CD4-positive, alpha-beta T cell (primary cell): ENCODE results near the gene NME7. TPM values are rescaled to one million over a fixed set of nuclear protein-coding genes. Genes with fewer than 3 reads are reported as not detected.
"Not testable (repeated sequence)": the region's sequence is repeated elsewhere in the genome, so short reads cannot be mapped to it uniquely, and the experiment has no call there.

Source experiments
- ATAC-seq: fragments of 200-7000 bp; cut with Tn5 transposase; one replicate; pipeline ENCODE4 v1.10.0; 2022; ENCODE audit warnings: mild to moderate bottlenecking; ENCODE audit not compliant: poor library complexity
- CTCF ChIA-PET: fragments of 350-600 bp; sonication (Branson Sonifier 250); formaldehyde crosslinking; loops from one replicate; lab custom pipeline; 2021; ENCODE audit warnings: antibody characterized with exemption, inconsistent platforms; lab: Charles Lee
- POLR2A ChIA-PET: fragments of 350-600 bp; sonication (Branson Sonifier 250); formaldehyde crosslinking; loops from one replicate; lab custom pipeline; 2021; ENCODE audit warnings: antibody characterized with exemption, inconsistent platforms; lab: Charles Lee
- DNase-seq, 14 experiments: peaks; one replicate each; pipeline ENCODE4 v3.0.0-alpha.2; 2013 to 2020; ENCODE audit warnings: mixed read lengths in 2 of 14
- H3K27ac ChIP-seq, 2 donors: one replicate each; pipeline versions ENCODE4 v1.5.1 to v1.7.0; 2013; ENCODE audit warnings: low read length in 2 of 2, low read depth in 1 of 2, mild to moderate bottlenecking in 1 of 2
- H3K27me3 ChIP-seq, 2 experiments: 1 replicate in 1 of 2; 2 replicates in 1 of 2; pipeline versions ENCODE4 v1.6.1 to v1.7.0; 2013; ENCODE audit warnings: low read length in 2 of 2, control low read depth in 1 of 2, mild to moderate bottlenecking in 1 of 2, moderate library complexity in 1 of 2; ENCODE audit not compliant: insufficient read depth in 2 of 2, control insufficient read depth in 1 of 2
- H3K36me3 ChIP-seq: one replicate; pipeline ENCODE4 v1.6.1; 2013; ENCODE audit warnings: low read length, control low read depth; ENCODE audit not compliant: insufficient read depth
- H3K4me1 ChIP-seq: one replicate; pipeline ENCODE4 v1.6.1; 2013; ENCODE audit warnings: low read length, control low read depth; ENCODE audit not compliant: insufficient read depth
- H3K4me3 ChIP-seq: one replicate; pipeline ENCODE4 v1.5.1; 2013; ENCODE audit warnings: mild to moderate bottlenecking, low read length, moderate library complexity
- H3K9me3 ChIP-seq, 2 experiments: 1 replicate in 1 of 2; 2 replicates in 1 of 2; pipeline versions ENCODE4 v1.6.1 to v1.7.0; 2013; ENCODE audit warnings: low read length in 2 of 2, mild to moderate bottlenecking in 2 of 2, control low read depth in 1 of 2, moderate library complexity in 1 of 2; ENCODE audit not compliant: control insufficient read depth in 1 of 2, insufficient read depth in 1 of 2
- H3K27ac Mint-ChIP-seq: one replicate; pipeline ENCODE4 v1.8.0; 2020; ENCODE audit warnings: mixed read lengths
- H3K27me3 Mint-ChIP-seq: one replicate; pipeline ENCODE4 v1.8.0; 2021; ENCODE audit warnings: mixed read lengths
- H3K36me3 Mint-ChIP-seq: one replicate; pipeline ENCODE4 v1.8.0; 2021; ENCODE audit warnings: low read depth, mixed read lengths
- H3K4me1 Mint-ChIP-seq: one replicate; pipeline ENCODE4 v1.8.0; 2021; ENCODE audit warnings: low read depth, mixed read lengths
- H3K4me3 Mint-ChIP-seq: one replicate; pipeline ENCODE4 v1.8.0; 2020; ENCODE audit warnings: mild to moderate bottlenecking, mixed read lengths
- H3K9me3 Mint-ChIP-seq: one replicate; pipeline ENCODE4 v1.8.0; 2020; ENCODE audit warnings: mixed read lengths
- intact Hi-C, 2 experiments: fragments of 100-400 bp; cut with DNase I in 1 of 2; cut with micrococcal nuclease in 1 of 2; formaldehyde crosslinking; loops; one replicate each; pipeline versions ENCODE4 v1.15.1 to v1.9.0; 2023 to 2025; cut with DNase I, micrococcal nuclease
- total RNA-seq, 174 experiments: library from RNA in 2 of 174; stranded (reverse) in 2 of 174; gene quantifications; one replicate each; pipeline ENCODE4 v1.2.3 and lab custom pipeline; 2021 to 2026
- TF ChIP-seq, protein P1 (sequence below): fragments of 200-600 bp; IDR thresholded peaks from one replicate; pipeline ENCODE4 v1.8.0; 2022; ENCODE audit warnings: antibody characterized with exemption, mild to moderate bottlenecking

The NME7 gene
- total RNA-seq, 2 experiments from 2014 or later = 7.2 to 8.3 TPM

- H3K9me3 ChIP-seq = peaks cover 0 to 17% of the 10 kb centered on the region in 2 experiments
- DNase-seq = no peak
- Mint-ChIP-seq H3K4me3 (no peak overlapping the region), H3K27ac (no peak overlapping the region), H3K9me3 (no peaks in the 10 kb centered on the region), H3K4me1 (peaks cover 14% of the 10 kb centered on the region), H3K36me3 (peaks cover 7% of the 10 kb centered on the region), H3K27me3 (no peaks in the 10 kb centered on the region)
- no peaks in the 10 kb centered on the region for H3K4me1 ChIP-seq
- intact Hi-C loops = loop anchor here in 1 of 2 experiments (10.0 kb wide), 1 partner anchor 1256 kb away; no protein-coding TSS in a partner anchor
- no peaks in the 10 kb centered on the region for H3K27me3 ChIP-seq
- peaks cover under 1% of the 10 kb centered on the region for H3K36me3 ChIP-seq
- H3K27ac ChIP-seq = no peak overlapping the region
- ATAC-seq = no peak
- POLR2A ChIA-PET = no interaction called here
- CTCF ChIA-PET = no interaction called here
- TF ChIP-seq, protein P1, sequence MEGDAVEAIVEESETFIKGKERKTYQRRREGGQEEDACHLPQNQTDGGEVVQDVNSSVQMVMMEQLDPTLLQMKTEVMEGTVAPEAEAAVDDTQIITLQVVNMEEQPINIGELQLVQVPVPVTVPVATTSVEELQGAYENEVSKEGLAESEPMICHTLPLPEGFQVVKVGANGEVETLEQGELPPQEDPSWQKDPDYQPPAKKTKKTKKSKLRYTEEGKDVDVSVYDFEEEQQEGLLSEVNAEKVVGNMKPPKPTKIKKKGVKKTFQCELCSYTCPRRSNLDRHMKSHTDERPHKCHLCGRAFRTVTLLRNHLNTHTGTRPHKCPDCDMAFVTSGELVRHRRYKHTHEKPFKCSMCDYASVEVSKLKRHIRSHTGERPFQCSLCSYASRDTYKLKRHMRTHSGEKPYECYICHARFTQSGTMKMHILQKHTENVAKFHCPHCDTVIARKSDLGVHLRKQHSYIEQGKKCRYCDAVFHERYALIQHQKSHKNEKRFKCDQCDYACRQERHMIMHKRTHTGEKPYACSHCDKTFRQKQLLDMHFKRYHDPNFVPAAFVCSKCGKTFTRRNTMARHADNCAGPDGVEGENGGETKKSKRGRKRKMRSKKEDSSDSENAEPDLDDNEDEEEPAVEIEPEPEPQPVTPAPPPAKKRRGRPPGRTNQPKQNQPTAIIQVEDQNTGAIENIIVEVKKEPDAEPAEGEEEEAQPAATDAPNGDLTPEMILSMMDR = no peak
- H3K4me3 ChIP-seq = no peak overlapping the region
Measured at GRCh38 chr1:169340882-169341281, 26.7 kb downstream of the NME7 start.

- peak overlapping the region; percentile 6 for H3K27ac Mint-ChIP-seq
- peaks cover 3% of the 10 kb centered on the region for H3K36me3 ChIP-seq
- TF ChIP-seq, protein P1 = no peak
- no peaks in the 10 kb centered on the region for H3K27me3 Mint-ChIP-seq
- no peak for DNase-seq
- H3K4me3 Mint-ChIP-seq = no peak overlapping the region
- no peak overlapping the region for H3K27ac ChIP-seq
- no peaks in the 10 kb centered on the region for H3K4me1 ChIP-seq
- no peak for ATAC-seq
- ChIA-PET CTCF (interaction anchor here (0.5 kb wide), 1 partner anchor 11 kb away, joined by 3 read pairs; no protein-coding TSS in a partner anchor), POLR2A (interaction anchor here (1.3 kb wide), 1 partner anchor 9 kb away, joined by 3 read pairs; no protein-coding TSS in a partner anchor)
- H3K9me3 Mint-ChIP-seq = no peaks in the 10 kb centered on the region
- H3K4me1 Mint-ChIP-seq = peaks cover 14% of the 10 kb centered on the region
- peaks cover 13% of the 10 kb centered on the region for H3K36me3 Mint-ChIP-seq
- intact Hi-C loops = loop anchor here in 1 of 2 experiments (10.0 kb wide), 1 partner anchor 1255 kb away; no protein-coding TSS in a partner anchor
- no peaks in the 10 kb centered on the region for H3K27me3 ChIP-seq
- H3K4me3 ChIP-seq = no peak overlapping the region
- H3K9me3 ChIP-seq = peaks cover 0 to 18% of the 10 kb centered on the region in 2 experiments
Measured at GRCh38 chr1:169339773-169340172, 27.8 kb downstream of the NME7 start.

DNA sequence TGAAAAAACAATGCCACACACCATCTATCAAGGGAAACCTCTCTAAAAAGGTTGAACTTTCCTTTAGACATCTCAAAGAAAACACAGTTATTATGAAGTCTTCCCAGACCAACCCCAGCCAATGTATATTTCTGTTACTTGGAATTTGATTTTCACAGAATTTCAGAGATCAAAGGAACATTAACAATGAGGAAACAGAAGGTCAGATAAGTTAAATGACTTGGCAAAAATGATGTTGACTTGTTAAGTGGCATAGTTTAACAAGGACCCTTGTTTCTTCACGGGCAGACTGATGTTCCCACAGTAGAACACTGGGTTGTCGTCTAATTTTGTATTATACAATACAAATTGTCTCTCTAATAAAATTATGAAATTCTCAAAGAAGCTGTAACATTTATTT lies 29.0 kb downstream of the NME7 start:
- H3K36me3 ChIP-seq = peaks cover 3% of the 10 kb centered on the region
- CTCF ChIA-PET = no interaction called here
- H3K4me3 ChIP-seq = no peak overlapping the region
- intact Hi-C loops = no loop called here
- ATAC-seq = no peak
- DNase-seq = no peak
- Mint-ChIP-seq H3K27ac (no peak overlapping the region), H3K9me3 (peaks cover 4% of the 10 kb centered on the region), H3K36me3 (peaks cover 25% of the 10 kb centered on the region), H3K27me3 (no peaks in the 10 kb centered on the region), H3K4me3 (no peak overlapping the region), H3K4me1 (peaks cover 26% of the 10 kb centered on the region)
- H3K9me3 ChIP-seq = peaks cover 0 to 18% of the 10 kb centered on the region in 2 experiments
- POLR2A ChIA-PET = interaction anchor here (1.3 kb wide), 1 partner anchor 10 kb away, joined by 3 read pairs; no protein-coding TSS in a partner anchor
- TF ChIP-seq, protein P1 = no peak
- no peaks in the 10 kb centered on the region for H3K27me3 ChIP-seq
- H3K4me1 ChIP-seq = no peaks in the 10 kb centered on the region
- no peak overlapping the region for H3K27ac ChIP-seq

GRCh38 chr1:169336947-169337715 lies 30.5 kb downstream of the NME7 start:
- H3K4me1 Mint-ChIP-seq = peaks cover 27% of the 10 kb centered on the region
- ATAC-seq, H3K27ac Mint-ChIP-seq, POLR2A ChIA-PET, H3K4me1 ChIP-seq, DNase-seq, H3K9me3 Mint-ChIP-seq, H3K27ac ChIP-seq, H3K36me3 ChIP-seq, H3K27me3 Mint-ChIP-seq, H3K27me3 ChIP-seq, intact Hi-C loops, H3K4me3 ChIP-seq, H3K4me3 Mint-ChIP-seq: not testable (repeated sequence)
- H3K9me3 ChIP-seq = peaks cover 0 to 18% of the 10 kb centered on the region in 2 experiments
- H3K36me3 Mint-ChIP-seq = peaks cover 30% of the 10 kb centered on the region
- CTCF ChIA-PET = interaction anchor here (1.8 kb wide), 1 partner anchor 11 kb away, joined by 3 read pairs; no protein-coding TSS in a partner anchor

DNA sequence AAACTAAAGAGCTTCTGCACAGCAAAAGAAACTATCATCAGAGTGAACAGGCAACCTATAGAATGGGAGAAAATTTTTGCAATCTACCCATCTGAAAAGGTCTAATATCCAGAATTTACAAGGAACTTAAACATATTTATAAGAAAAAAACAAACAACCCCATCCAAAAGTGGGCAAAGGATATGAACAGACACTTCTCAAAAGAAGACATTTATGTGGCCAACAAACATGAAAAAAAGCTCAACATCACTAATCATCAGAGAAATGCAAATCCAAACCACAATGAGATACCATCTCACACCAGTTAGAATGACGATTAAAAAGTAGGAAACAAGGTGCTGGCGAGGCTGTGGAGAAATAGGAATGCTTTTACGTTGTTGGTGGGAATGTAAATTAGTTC lies 32.9 kb downstream of the NME7 start:
- H3K27ac Mint-ChIP-seq, POLR2A ChIA-PET, intact Hi-C loops, H3K9me3 Mint-ChIP-seq, H3K27me3 ChIP-seq, H3K27ac ChIP-seq, ATAC-seq, DNase-seq, H3K27me3 Mint-ChIP-seq, H3K4me3 Mint-ChIP-seq, H3K36me3 ChIP-seq, H3K4me3 ChIP-seq, CTCF ChIA-PET, H3K4me1 ChIP-seq: not testable (repeated sequence)
- H3K9me3 ChIP-seq = peaks cover 2 to 16% of the 10 kb centered on the region in 2 experiments
- Mint-ChIP-seq H3K4me1 (peaks cover 17% of the 10 kb centered on the region), H3K36me3 (peaks cover 51% of the 10 kb centered on the region)
